ENCODE measurements around the gene CCDC7.

Gene CCDC7

GRCh38 chr10:32538256-32538655 lies 92.3 kb downstream of the CCDC7 start:
- Histone ChIP-seq H3K27ac (replicated peaks) (no peak overlapping the region), H3K4me3 (replicated peaks; ENCODE audit: insufficient read depth, low read length) (no peak overlapping the region), H3K27me3 (ENCODE audit: insufficient read depth, poor library complexity, severe bottlenecking) (no peaks in the 10 kb centered on the region)
- no peak for DNase-seq (ENCODE audit: low read depth in 1 of 2, low spot score in 1 of 2)
- TF ChIP-seq SPI1 (IDR thresholded peaks at IDR 0.05; ENCODE audit: borderline replicate concordance, low read depth), result peak; percentile 37
- TF ChIP-seq GABPA (IDR thresholded peaks at IDR 0.05; ENCODE audit: low read depth), result no peak

- no peak for DNase-seq (ENCODE audit: low read depth in 1 of 2, low spot score in 1 of 2)
- no peak overlapping the region for H3K27ac ChIP-seq (replicated peaks)
- no peak for TF ChIP-seq SPI1 (IDR thresholded peaks at IDR 0.05; ENCODE audit: borderline replicate concordance, low read depth)
- no peak for TF ChIP-seq GABPA (IDR thresholded peaks at IDR 0.05; ENCODE audit: low read depth)
- no peak for TF ChIP-seq REST (IDR thresholded peaks at IDR 0.05; ENCODE audit: insufficient replicate concordance, low read depth)
- TF ChIP-seq CTCF (IDR thresholded peaks at IDR 0.05; ENCODE audit: insufficient read depth, low read length), result no peak
- no peak for TF ChIP-seq POLR2AphosphoS5 (IDR thresholded peaks at IDR 0.05; ENCODE audit: low read depth)
- H3K4me3 ChIP-seq (replicated peaks; ENCODE audit: insufficient read depth, low read length), result no peak overlapping the region
- no peaks in the 10 kb centered on the region for H3K27me3 ChIP-seq (ENCODE audit: insufficient read depth, poor library complexity, severe bottlenecking)
Observed at GRCh38 chr10:32540691-32541470, 94.9 kb downstream of the CCDC7 start.

- no peaks in the 10 kb centered on the region for H3K27me3 ChIP-seq (ENCODE audit: insufficient read depth, poor library complexity, severe bottlenecking)
- H3K27ac ChIP-seq (replicated peaks), result no peak overlapping the region
- no peak for DNase-seq (ENCODE audit: low read depth in 1 of 2, low spot score in 1 of 2)
- no peak for TF ChIP-seq SPI1 (IDR thresholded peaks at IDR 0.05; ENCODE audit: borderline replicate concordance, low read depth)
- TF ChIP-seq CTCF (IDR thresholded peaks at IDR 0.05; ENCODE audit: insufficient read depth, low read length), result no peak
- TF ChIP-seq POLR2AphosphoS5 (IDR thresholded peaks at IDR 0.05; ENCODE audit: low read depth), result no peak
- TF ChIP-seq GABPA (IDR thresholded peaks at IDR 0.05; ENCODE audit: low read depth), result no peak
- no peak overlapping the region for H3K4me3 ChIP-seq (replicated peaks; ENCODE audit: insufficient read depth, low read length)
Observed at GRCh38 chr10:32548208-32548607, 102.3 kb downstream of the CCDC7 start.

GRCh38 chr10:32556783-32557395 lies 110.9 kb downstream of the CCDC7 start:
- Histone ChIP-seq H3K27me3 (ENCODE audit: insufficient read depth, poor library complexity, severe bottlenecking) (no peaks in the 10 kb centered on the region), H3K4me3 (replicated peaks; ENCODE audit: insufficient read depth, low read length) (no peak overlapping the region), H3K27ac (replicated peaks) (no peak overlapping the region)
- peak; percentile 11 to 37 for DNase-seq (ENCODE audit: low read depth in 1 of 2, low spot score in 1 of 2)
- no peak for TF ChIP-seq GABPA (IDR thresholded peaks at IDR 0.05; ENCODE audit: low read depth)
- TF ChIP-seq SPI1 (IDR thresholded peaks at IDR 0.05; ENCODE audit: borderline replicate concordance, low read depth), result peak; percentile 20; the same call in 1 of the 2 replicates
- no peak for TF ChIP-seq REST (IDR thresholded peaks at IDR 0.05; ENCODE audit: insufficient replicate concordance, low read depth)
- TF ChIP-seq POLR2AphosphoS5 (IDR thresholded peaks at IDR 0.05; ENCODE audit: low read depth), result no peak
- no peak for TF ChIP-seq CTCF (IDR thresholded peaks at IDR 0.05; ENCODE audit: insufficient read depth, low read length)
